MG63 (cell line): ENCODE results near the gene INSM2. TPM values are rescaled to one million over a fixed set of nuclear protein-coding genes. Genes with fewer than 3 reads are reported as not detected.

Source experiments
- DNase-seq: peaks from one replicate; pipeline ENCODE4 v3.0.0-alpha.2; 2020
- H3K27me3 ChIP-seq: fragments of 250-450 bp; sonication (Bioruptor Pico); 2 replicates; pipeline ENCODE4 v1.5.1; 2020; ENCODE audit warnings: mild to moderate bottlenecking, moderate library complexity
- H3K36me3 ChIP-seq: fragments of 250-450 bp; sonication (Bioruptor Pico); 2 replicates; pipeline ENCODE4 v1.5.1; 2020; ENCODE audit warnings: mild to moderate bottlenecking, moderate library complexity
- H3K4me3 ChIP-seq: fragments of 250-450 bp; sonication (Bioruptor Pico); 2 replicates; pipeline ENCODE4 v1.5.1; 2020; ENCODE audit warnings: mild to moderate bottlenecking, moderate library complexity
- H3K9me3 ChIP-seq: fragments of 250-450 bp; sonication (Bioruptor Pico); 2 replicates; pipeline ENCODE4 v1.5.1; 2020; ENCODE audit warnings: mild to moderate bottlenecking, moderate library complexity
- total RNA-seq: library from RNA; depleted of rRNA; stranded (reverse); fragments of >200 nt; shearing (Covaris generic); gene quantifications from 2 replicates; pipeline ENCODE4 v1.2.3, GENCODE V29; 2014; ENCODE audit warnings: low replicate concordance; rRNA removed

INSM2 gene
- total RNA-seq, 1 experiment from 2014 or later = not detected

- H3K9me3 ChIP-seq = no peaks in the 10 kb centered on the region
- H3K4me3 ChIP-seq = no peak overlapping the region
- no peaks in the 10 kb centered on the region for H3K36me3 ChIP-seq
- no peak for DNase-seq
- H3K27me3 ChIP-seq = no peaks in the 10 kb centered on the region
Observed at GRCh38 chr14:35578639-35579038, 44.7 kb downstream of the INSM2 start.

Other genes starting within 250 kb of the INSM2 start
- gene PSMA6, start 241.8 kb upstream of the INSM2 start, total RNA-seq = 302 and 372 TPM in 2 replicates
- 37.1 and 76.7 TPM in 2 replicates for gene NFKBIA, start 129.4 kb upstream of the INSM2 start, total RNA-seq